H9 (cell line): ENCODE data around the gene IL17RA. TPM values are rescaled to one million over a fixed set of nuclear protein-coding genes. Genes with fewer than 3 reads are reported as not detected.

ENCODE experiments used
- DNase-seq: peaks from one replicate; pipeline ENCODE4 v3.0.0-alpha.2; 2017
- H2AFZ ChIP-seq: one replicate; pipeline ENCODE4 v1.6.1; 2013; ENCODE audit warnings: mild to moderate bottlenecking, low read length, control low read depth, moderate library complexity
- H2AK5ac ChIP-seq: 2 replicates; pipeline ENCODE4 v1.6.1; 2013; ENCODE audit warnings: low read length, control low read depth, mixed read lengths; ENCODE audit not compliant: insufficient read length
- H2BK120ac ChIP-seq: one replicate; pipeline ENCODE4 v1.6.1; 2013; ENCODE audit warnings: low read depth, mild to moderate bottlenecking, low read length, control low read depth, inconsistent platforms; ENCODE audit not compliant: poor library complexity, severe bottlenecking
- H2BK12ac ChIP-seq: 2 replicates; pipeline ENCODE4 v1.6.1; 2013; ENCODE audit warnings: low read length, control low read depth, mixed read lengths, low read depth; ENCODE audit not compliant: insufficient read length
- H2BK15ac ChIP-seq: 2 replicates; pipeline ENCODE4 v1.6.1; 2013; ENCODE audit warnings: low read depth, low read length, control low read depth
- H2BK20ac ChIP-seq: one replicate; pipeline ENCODE4 v1.6.1; 2013; ENCODE audit warnings: low read depth, mild to moderate bottlenecking, low read length, control low read depth, inconsistent platforms; ENCODE audit not compliant: poor library complexity, severe bottlenecking
- H2BK5ac ChIP-seq: 2 replicates; pipeline ENCODE4 v1.6.1; 2013; ENCODE audit warnings: low read length, control low read depth, mixed read lengths; ENCODE audit not compliant: insufficient read length
- H3K14ac ChIP-seq: 2 replicates; pipeline ENCODE4 v1.6.1; 2013; ENCODE audit warnings: low read length, control low read depth; ENCODE audit not compliant: insufficient read depth
- H3K18ac ChIP-seq: 2 replicates; pipeline ENCODE4 v1.6.1; 2013; ENCODE audit warnings: low read depth, mild to moderate bottlenecking, mixed read lengths, low read length, control low read depth; ENCODE audit not compliant: insufficient read length
- H3K23ac ChIP-seq: 2 replicates; pipeline ENCODE4 v1.6.1; 2013; ENCODE audit warnings: low read length, control low read depth, mixed read lengths, low read depth; ENCODE audit not compliant: insufficient read length
- H3K23me2 ChIP-seq: 2 replicates; pipeline ENCODE4 v1.6.1; 2013; ENCODE audit warnings: low read depth, mild to moderate bottlenecking, mixed read lengths, low read length, control low read depth; ENCODE audit not compliant: insufficient read length, poor library complexity, severe bottlenecking
- H3K27ac ChIP-seq: 2 replicates; pipeline ENCODE4 v1.5.1; 2013; ENCODE audit warnings: low read length, control low read depth, mixed read lengths, low read depth; ENCODE audit not compliant: insufficient read length
- H3K27me3 ChIP-seq: 2 replicates; pipeline ENCODE4 v1.6.1; 2013; ENCODE audit warnings: low read length, control low read depth, inconsistent platforms; ENCODE audit not compliant: insufficient read depth
- H3K4ac ChIP-seq: 2 replicates; pipeline ENCODE4 v1.6.1; 2013; ENCODE audit warnings: low read depth, mild to moderate bottlenecking, control low read depth, inconsistent platforms, low read length, moderate library complexity
- H3K4me1 ChIP-seq: 2 replicates; pipeline ENCODE4 v1.6.1; 2013; ENCODE audit warnings: low read length, control low read depth, inconsistent platforms; ENCODE audit not compliant: insufficient read depth
- H3K4me2 ChIP-seq: 2 replicates; pipeline ENCODE4 v1.6.1; 2013; ENCODE audit warnings: low read length, control low read depth, mixed read lengths; ENCODE audit not compliant: insufficient read length, insufficient read depth
- H3K56ac ChIP-seq: 2 replicates; pipeline ENCODE4 v1.6.1; 2013; ENCODE audit warnings: low read depth, mild to moderate bottlenecking, mixed read lengths, low read length, control low read depth; ENCODE audit not compliant: insufficient read length
- H3K79me1 ChIP-seq: 2 replicates; pipeline ENCODE4 v1.6.1; 2013; ENCODE audit warnings: low read depth, mild to moderate bottlenecking, moderate library complexity, low read length, control low read depth, inconsistent platforms; ENCODE audit not compliant: insufficient read depth, poor library complexity, severe bottlenecking
- H3K79me2 ChIP-seq: 2 replicates; pipeline ENCODE4 v1.6.1; 2013; ENCODE audit warnings: low read length, control low read depth, inconsistent platforms; ENCODE audit not compliant: insufficient read depth
- H3K9ac ChIP-seq: 2 replicates; pipeline ENCODE4 v1.6.1; 2013; ENCODE audit warnings: low read length, control low read depth, mixed read lengths; ENCODE audit not compliant: insufficient read length; ENCODE audit errors: extremely low read depth
- H3K9me3 ChIP-seq: one replicate; pipeline ENCODE4 v1.6.1; 2013; ENCODE audit warnings: low read depth, low read length, inconsistent platforms; ENCODE audit not compliant: control insufficient read depth
- H3T11ph ChIP-seq: one replicate; pipeline ENCODE4 v1.6.1; 2013; ENCODE audit warnings: mild to moderate bottlenecking, low read length, control low read depth, inconsistent platforms
- H4K20me1 ChIP-seq: one replicate; pipeline ENCODE4 v1.6.1; 2013; ENCODE audit not compliant: control insufficient read depth, insufficient read length, insufficient read depth
- H4K5ac ChIP-seq: 2 replicates; pipeline ENCODE4 v1.6.1; 2013; ENCODE audit warnings: low read depth, mild to moderate bottlenecking, mixed read lengths, low read length, control low read depth; ENCODE audit not compliant: insufficient read length
- H4K8ac ChIP-seq: replicated peaks from 2 replicates; pipeline ENCODE4 v1.6.1; 2013; ENCODE audit warnings: low read length, control low read depth, mixed read lengths, low read depth; ENCODE audit not compliant: insufficient read length
- H4K91ac ChIP-seq: 2 replicates; pipeline ENCODE4 v1.6.1; 2013; ENCODE audit warnings: low read depth, mild to moderate bottlenecking, moderate library complexity, mixed read lengths, low read length, control low read depth; ENCODE audit not compliant: insufficient read length
- H3K27ac Mint-ChIP-seq, 3 experiments: 2 replicates in 2 of 3; 3 replicates in 1 of 3; pipeline ENCODE4 v1.8.0; 2020 to 2021; ENCODE audit warnings: mixed read lengths in 3 of 3, mild to moderate bottlenecking in 1 of 3, moderate library complexity in 1 of 3
- H3K27me3 Mint-ChIP-seq: 2 replicates; pipeline ENCODE4 v1.8.0; 2021; ENCODE audit warnings: low read depth, mild to moderate bottlenecking, moderate library complexity, mixed read lengths
- H3K36me3 Mint-ChIP-seq, 3 experiments: 2 replicates in 2 of 3; 3 replicates in 1 of 3; pipeline ENCODE4 v1.8.0; 2020 to 2021; ENCODE audit warnings: low read depth in 3 of 3, mixed read lengths in 3 of 3; ENCODE audit not compliant: insufficient read depth in 1 of 3
- H3K4me1 Mint-ChIP-seq, 2 experiments: 2 replicates each; pipeline ENCODE4 v1.8.0; 2020; ENCODE audit warnings: mixed read lengths in 2 of 2
- H3K4me3 Mint-ChIP-seq, 2 experiments: 2 replicates in 1 of 2; 3 replicates in 1 of 2; pipeline ENCODE4 v1.8.0; 2020 to 2021; ENCODE audit warnings: mild to moderate bottlenecking in 2 of 2, mixed read lengths in 2 of 2, moderate library complexity in 1 of 2
- H3K9me3 Mint-ChIP-seq, 2 experiments: 2 replicates in 1 of 2; 3 replicates in 1 of 2; pipeline ENCODE4 v1.8.0; 2020; ENCODE audit warnings: mild to moderate bottlenecking in 2 of 2, mixed read lengths in 2 of 2, moderate library complexity in 1 of 2
- CTCF ChIP-seq: fragments of 200-600 bp; sonication (generic); conservative IDR thresholded peaks from 3 replicates; pipeline ENCODE4 v1.8.0; 2021; ENCODE audit warnings: antibody characterized with exemption, mild to moderate bottlenecking
- WGBS: extraction: QIAGEN DNeasy Blood & Tissue Kit; methylation state at CpG from one replicate; pipeline ENCODE4 v1.1.7; 2013; ENCODE audit warnings: missing lambda C conversion rate, low lambda C conversion rate, mixed read lengths; ENCODE audit not compliant: insufficient read length; ENCODE audit errors: extremely low coverage; 5-methylcytosine and 5-hydroxymethylcytosine counted together
- total RNA-seq: library from RNA; stranded (reverse); gene quantifications from 2 replicates; pipeline ENCODE4 v1.2.1, GENCODE V29; 2021

IL17RA gene
- total RNA-seq, 1 experiment from 2014 or later: 12.4 TPM

GRCh38 chr22:17093081-17093480, 8.3 kb downstream of the IL17RA start:
- no peaks in the 10 kb centered on the region for H4K20me1 ChIP-seq
- H2BK5ac ChIP-seq: no peak overlapping the region
- H3K9ac ChIP-seq: no peak overlapping the region
- H3K79me1 ChIP-seq: peaks cover 5% of the 10 kb centered on the region
- no peak overlapping the region for H3T11ph ChIP-seq
- no peak overlapping the region for H3K18ac ChIP-seq
- H3K4me3 Mint-ChIP-seq: no peak overlapping the region
- no peak overlapping the region for H3K14ac ChIP-seq
- no peak overlapping the region for H2BK12ac ChIP-seq
- H3K27ac ChIP-seq: no peak overlapping the region
- H3K27me3 Mint-ChIP-seq: no peaks in the 10 kb centered on the region; the same call in 1 of the 2 replicates
- H3K4me2 ChIP-seq: no peak overlapping the region
- no peaks in the 10 kb centered on the region for H3K79me2 ChIP-seq
- no peak overlapping the region for H2AFZ ChIP-seq
- no peak overlapping the region for H3K4ac ChIP-seq
- no peak overlapping the region for H3K56ac ChIP-seq
- no peak overlapping the region for H2BK20ac ChIP-seq
- H3K27ac Mint-ChIP-seq: no peak overlapping the region; a peak in 2 of 7 replicates
- no peaks in the 10 kb centered on the region for H3K9me3 ChIP-seq
- no peak overlapping the region for H3K23ac ChIP-seq
- WGBS: no CpG with 5 or more reads among the region's 3 CpGs
- H2BK15ac ChIP-seq: no peak overlapping the region
- H4K5ac ChIP-seq: no peak overlapping the region
- H4K91ac ChIP-seq: no peak overlapping the region
- no peak for TF ChIP-seq CTCF
- H3K23me2 ChIP-seq: no peaks in the 10 kb centered on the region
- no peak overlapping the region for H2BK120ac ChIP-seq
- H2AK5ac ChIP-seq: no peak overlapping the region
- no peaks in the 10 kb centered on the region for H3K9me3 Mint-ChIP-seq
- no peak overlapping the region for H4K8ac ChIP-seq
- H3K4me1 ChIP-seq: no peaks in the 10 kb centered on the region
- peaks cover 0 to 3% (median 0%) of the 10 kb centered on the region in 3 experiments; a peak in 3 of 7 replicates for H3K36me3 Mint-ChIP-seq
- H3K27me3 ChIP-seq: no peaks in the 10 kb centered on the region
- H3K4me1 Mint-ChIP-seq: peaks cover 24 to 28% of the 10 kb centered on the region in 2 experiments
- DNase-seq: no peak
